AML-193 (cell line): ENCODE results near the gene SLC12A7.
"Not testable (repeated sequence)": the region's sequence is repeated elsewhere in the genome, so short reads cannot be mapped to it uniquely, and the experiment has no call there.

Source experiments
- DNase-seq, 2 experiments: peaks; one replicate each; lab custom pipeline; 2025; lab: John Stamatoyannopoulos, UW

SLC12A7 gene

GRCh38 chr5:1034986-1035385, 76.9 kb downstream of the SLC12A7 start:
- DNase-seq = no peak

DNA sequence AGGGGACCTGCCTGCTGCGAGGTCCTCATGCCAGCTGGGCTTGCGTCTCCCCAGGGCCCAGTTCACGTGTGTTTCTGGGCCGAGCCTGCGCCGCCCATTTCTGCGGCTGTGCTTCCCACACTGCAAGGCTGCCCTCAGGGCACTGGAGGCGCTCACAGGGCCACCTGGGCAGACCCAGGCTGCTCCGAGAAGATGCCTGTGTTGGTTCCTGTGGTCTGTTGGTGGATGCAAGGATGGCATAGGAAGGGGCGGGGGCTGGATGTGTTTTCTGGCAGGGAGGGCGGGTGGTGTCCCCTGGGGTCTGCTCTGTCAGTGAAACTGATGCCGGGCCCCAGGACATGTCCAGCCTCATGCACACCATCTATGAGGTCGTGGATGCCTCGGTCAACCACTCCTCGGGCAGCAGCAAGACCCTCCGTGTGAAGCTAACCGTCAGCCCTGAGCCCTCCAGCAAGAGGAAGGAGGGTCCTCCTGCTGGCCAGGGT, 77.4 kb downstream of the SLC12A7 start:
- DNase-seq = no peak

DNA sequence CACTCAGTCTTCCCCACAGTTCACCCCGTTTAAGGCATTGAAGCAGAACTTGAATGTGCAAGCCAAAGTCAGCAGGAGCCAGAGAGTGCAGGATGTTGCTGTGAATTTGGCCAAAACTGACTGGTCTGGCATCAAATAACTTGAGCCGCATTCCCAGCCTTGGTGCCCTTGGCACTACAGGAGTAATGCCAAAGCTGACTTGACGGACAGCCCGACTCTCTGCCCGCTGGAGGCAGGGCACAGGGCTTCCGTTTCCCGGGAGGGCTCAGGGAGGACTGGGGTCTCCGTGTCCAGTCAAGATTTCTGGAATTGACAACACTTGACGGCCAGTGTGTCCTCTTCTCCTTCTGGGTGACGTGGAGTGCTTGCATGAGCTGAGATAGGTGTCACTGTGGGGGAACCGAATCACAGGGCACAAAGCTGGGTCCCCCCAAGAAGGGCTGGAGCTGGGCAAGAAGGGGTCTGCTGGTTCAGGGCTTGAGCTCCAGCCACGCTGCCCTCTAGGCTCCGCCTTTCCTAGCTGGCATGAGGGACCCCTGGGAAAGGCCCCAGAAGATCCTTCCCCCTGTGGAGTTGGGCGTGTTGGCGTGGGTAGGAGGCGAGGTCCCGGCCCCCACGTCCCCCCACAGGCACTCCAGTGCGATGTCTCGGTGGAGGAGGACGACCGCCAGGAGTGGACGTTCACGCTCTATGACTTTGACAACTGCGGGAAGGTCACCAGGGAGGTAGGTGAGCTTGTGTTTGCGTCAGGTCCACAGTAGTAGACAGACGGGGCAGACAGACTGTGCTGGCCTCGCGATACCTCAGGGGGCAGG, 78.0 kb downstream of the SLC12A7 start:
- no peak for DNase-seq

DNA sequence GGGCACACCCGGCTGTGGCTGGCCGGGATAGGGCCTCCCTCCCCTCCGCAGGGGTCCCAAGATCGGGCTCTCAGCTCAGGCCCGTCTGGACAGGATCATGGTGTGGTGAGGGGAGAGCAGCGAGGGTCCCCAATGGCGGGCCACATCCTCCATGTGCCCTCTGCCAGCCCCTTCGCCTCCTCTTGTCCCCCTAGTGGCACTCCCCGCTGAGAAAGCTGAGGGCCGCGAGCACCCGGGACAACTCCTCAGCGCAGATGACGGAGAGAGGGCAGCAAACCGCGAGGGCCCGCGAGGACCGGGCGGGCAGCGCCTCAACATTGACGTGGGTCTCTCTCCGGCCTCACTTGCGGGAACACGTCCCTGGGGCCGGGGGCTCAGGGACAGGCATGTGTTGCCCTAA, 78.7 kb downstream of the SLC12A7 start:
- DNase-seq = no peak

DNA sequence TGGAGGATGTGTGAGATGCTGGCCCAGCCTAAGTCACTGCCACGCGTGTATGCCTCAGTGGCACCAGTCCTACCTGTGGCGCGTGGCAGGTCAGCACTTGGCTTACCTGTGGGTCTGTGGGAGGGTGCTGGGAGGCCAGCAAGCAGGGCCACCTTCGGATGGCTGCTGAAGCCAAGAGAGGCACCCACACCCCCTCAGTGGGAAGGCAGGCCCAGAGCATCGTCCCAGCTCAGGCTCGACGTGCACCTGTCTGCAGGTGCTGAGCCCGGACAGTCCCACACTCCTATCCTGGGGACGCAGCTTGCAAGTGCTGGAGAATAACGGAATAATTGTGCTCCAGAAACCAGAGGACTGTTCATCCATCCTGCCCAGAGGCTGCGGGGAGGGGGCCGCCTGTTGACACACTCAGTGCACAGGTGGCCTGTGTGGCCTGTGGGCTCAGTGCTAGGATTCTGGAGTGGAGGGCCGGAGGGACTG, 79.3 kb downstream of the SLC12A7 start:
- DNase-seq = no peak

DNA sequence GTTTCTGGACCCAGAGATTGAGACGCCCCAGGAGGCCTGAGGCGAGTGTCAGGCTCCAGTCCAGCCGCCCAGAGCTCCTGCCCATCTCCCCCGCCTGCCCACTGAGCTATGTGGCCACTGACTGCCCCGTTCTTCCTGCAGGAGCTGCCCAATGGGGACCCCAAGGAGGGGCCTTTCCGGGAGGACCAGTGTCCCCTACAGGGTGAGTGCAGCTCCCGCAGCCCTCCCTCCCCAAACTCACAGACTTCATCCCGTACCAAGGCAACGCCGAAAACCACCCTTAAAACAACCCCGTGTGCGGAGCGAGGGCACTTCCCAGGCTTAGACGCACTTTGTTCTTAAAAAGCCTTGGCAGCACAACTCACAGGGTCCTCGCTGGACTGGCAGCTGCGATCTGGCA, 79.9 kb downstream of the SLC12A7 start:
- DNase-seq = no peak

- DNase-seq = no peak
Observed at GRCh38 chr5:1031306-1031959, 80.4 kb downstream of the SLC12A7 start.

DNA sequence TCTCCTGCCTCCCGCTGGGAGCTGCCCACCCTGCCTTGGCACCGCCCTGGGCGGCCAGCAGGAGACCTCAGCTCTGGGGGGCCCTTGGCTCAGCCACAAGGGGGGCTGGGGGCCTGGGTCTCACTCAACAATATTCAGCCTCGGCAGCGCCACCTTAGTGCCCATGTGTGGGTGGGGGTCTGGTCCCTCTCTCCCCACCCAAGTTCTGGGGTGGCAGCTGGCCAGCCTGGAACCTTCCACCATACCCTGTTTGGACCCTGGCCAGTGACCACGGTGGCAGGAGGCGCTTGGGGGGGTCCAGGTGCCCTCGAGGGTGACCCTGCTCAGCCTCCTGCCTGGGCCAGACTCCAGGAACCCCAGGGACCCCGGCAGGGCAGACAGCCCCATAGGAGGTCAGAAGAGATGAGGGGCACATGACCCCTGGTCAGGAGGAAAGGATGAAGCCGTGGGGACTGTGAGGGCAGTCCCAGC, 81.0 kb downstream of the SLC12A7 start:
- no peak for DNase-seq

DNA sequence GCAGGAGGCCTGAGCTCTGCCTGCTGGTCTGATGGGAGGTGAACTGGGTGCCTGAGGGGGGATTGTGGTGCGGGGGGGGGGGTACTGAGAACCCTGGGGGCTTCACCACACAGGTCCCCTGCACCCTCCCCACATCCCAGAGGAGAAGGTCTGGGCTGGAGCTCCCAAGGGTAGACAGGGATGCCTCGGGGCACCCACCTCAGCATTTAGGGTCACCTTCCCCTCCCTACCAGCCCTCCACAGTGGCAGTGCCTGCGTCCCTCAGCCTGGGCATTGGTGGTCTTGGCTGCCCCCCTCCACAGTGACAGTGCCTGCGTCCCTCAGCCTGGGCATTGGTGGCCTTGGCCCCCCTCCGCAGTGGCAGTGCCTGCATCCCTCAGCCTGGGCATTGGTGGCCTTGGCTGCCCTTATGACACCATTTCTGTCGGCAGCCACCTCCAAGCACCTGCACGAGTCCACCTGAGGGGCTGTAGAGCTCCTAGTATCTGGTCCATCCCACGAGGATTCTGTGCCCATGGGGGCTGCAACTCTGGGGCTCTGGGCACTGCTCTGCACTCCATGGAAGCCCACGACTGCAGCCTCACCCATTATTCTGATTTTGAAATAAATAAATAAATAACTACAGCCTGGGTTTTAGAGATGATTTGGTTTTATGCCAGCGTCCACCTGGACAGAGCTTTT, 81.8 kb downstream of the SLC12A7 start:
- no peak for DNase-seq

- DNase-seq = no peak
Observed at GRCh38 chr5:1029282-1029944, 82.5 kb downstream of the SLC12A7 start.

- no peak for DNase-seq
Observed at GRCh38 chr5:1028481-1029281, 83.2 kb downstream of the SLC12A7 start.

GRCh38 chr5:1027631-1028441, 84.0 kb downstream of the SLC12A7 start:
- no peak for DNase-seq

GRCh38 chr5:1026700-1027621, 84.9 kb downstream of the SLC12A7 start:
- DNase-seq = no peak

DNA sequence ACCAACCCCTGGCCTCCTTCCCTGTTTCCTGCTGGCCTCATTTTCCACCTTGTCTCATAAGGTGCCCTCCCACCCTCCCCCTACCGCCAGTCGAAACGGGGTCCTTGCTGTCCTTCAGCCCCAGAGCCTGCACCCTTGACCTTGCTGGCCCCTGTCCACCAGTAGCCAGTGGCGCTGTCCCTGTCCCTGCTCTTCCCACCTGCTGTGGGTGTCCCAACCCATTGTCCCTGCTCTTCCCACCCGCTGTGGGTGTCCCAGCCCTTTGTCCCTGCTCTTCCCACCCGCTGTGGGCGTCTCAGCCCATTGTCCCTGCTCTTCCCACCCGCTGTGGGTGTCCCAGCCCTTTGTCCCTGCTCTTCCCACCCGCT, 89.9 kb downstream of the SLC12A7 start:
- DNase-seq = not testable (repeated sequence)

DNA sequence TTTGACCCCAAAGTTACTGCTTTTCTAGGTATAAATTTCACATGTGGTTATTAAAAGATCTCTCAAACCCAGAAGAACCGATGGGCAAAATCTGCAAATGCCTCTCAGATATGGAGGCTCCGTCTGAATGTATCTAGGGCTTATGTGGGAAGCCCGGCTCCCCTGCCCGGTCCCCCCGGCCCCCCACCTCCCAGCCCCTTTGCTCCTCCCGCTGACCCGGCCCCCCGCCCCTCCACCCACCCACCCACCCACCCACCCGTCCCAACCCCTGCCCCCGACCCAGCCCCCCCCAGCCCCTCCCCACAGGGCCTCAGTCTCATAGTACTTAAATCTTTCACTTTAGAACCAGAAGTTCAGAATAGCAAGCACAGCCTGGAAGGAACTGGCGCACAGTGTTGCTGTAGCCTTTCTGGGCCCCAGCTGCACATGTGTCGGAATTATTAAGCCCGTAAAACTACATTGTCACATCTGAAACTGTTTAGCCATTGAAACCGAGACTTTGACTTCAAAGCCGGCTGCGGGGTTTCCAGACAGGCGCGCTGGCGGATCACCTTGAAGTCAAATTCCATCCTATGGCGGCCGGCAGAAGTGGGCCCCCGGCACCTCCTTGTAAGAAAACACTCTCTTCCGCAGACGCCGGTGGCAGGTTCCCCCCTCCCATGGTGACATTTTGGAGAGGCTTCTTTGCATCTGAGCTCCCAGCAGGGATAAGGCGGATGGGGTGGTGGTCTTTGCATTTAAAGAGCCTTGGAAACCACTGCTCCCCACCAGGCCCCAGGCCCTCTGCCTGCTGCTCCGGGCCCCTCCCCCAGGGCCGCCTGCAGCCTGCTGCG, 90.5 kb downstream of the SLC12A7 start:
- no peak for DNase-seq

DNA sequence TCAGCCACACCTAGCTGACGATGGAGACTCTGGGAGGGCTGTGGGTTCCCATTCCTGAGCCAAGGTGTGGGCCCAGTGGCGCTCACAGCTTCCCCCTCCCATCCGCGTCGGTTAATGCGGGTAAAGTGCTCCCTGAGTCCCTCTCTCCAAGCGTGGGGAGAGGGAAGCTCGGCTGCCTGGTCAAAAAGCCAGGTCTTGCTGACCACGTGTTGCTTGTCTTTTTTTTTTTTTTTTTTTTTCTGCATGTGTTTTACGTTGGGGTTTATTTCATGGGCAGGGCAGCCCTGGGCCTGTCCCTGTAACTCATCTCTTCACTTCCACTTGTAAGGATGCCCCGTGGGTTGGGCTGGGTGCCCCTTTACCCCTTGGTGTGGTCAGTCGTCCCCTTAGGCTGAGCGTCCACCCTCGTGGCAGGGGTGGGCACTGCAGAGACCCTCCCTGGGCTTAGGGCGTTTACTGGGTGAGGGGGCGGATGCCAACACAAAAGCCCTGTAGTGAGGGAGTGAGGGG, 91.4 kb downstream of the SLC12A7 start:
- no peak for DNase-seq

- DNase-seq = no peak
Observed at GRCh38 chr5:1019001-1019905, 92.6 kb downstream of the SLC12A7 start.
